ENCODE results near the gene CFAP99. TPM values are rescaled to one million over a fixed set of nuclear protein-coding genes. Genes with fewer than 3 reads are reported as not detected.
"Not testable (repeated sequence)": the region's sequence is repeated elsewhere in the genome, so short reads cannot be mapped to it uniquely, and the experiment has no call there.

Gene CFAP99
- total RNA-seq, 1 experiment from 2014 or later = not detected

- DNase-seq (ENCODE audit: low read depth) = no peak
Observed at GRCh38 chr4:2428496-2429213, 9.9 kb downstream of the CFAP99 start.

- DNase-seq (ENCODE audit: low read depth) = not testable (repeated sequence)
Observed at GRCh38 chr4:2429945-2430757, 11.4 kb downstream of the CFAP99 start.

- DNase-seq (ENCODE audit: low read depth) = no peak
Observed at GRCh38 chr4:2432004-2432403, 13.2 kb downstream of the CFAP99 start.

GRCh38 chr4:2432991-2433530, 14.3 kb downstream of the CFAP99 start:
- DNase-seq (ENCODE audit: low read depth) = peak; percentile 54

- DNase-seq (ENCODE audit: low read depth) = no peak
Observed at GRCh38 chr4:2433609-2434350, 15.0 kb downstream of the CFAP99 start.

GRCh38 chr4:2434420-2434819, 15.7 kb downstream of the CFAP99 start:
- no peak for DNase-seq (ENCODE audit: low read depth)

GRCh38 chr4:2436301-2436700, 17.5 kb downstream of the CFAP99 start:
- DNase-seq (ENCODE audit: low read depth) = no peak

GRCh38 chr4:2436761-2437474, 18.2 kb downstream of the CFAP99 start:
- no peak for DNase-seq (ENCODE audit: low read depth)

GRCh38 chr4:2437475-2438215, 18.9 kb downstream of the CFAP99 start:
- DNase-seq (ENCODE audit: low read depth) = no peak

GRCh38 chr4:2438822-2439718, 20.3 kb downstream of the CFAP99 start:
- DNase-seq (ENCODE audit: low read depth) = no peak

GRCh38 chr4:2441393-2442174, 22.8 kb downstream of the CFAP99 start:
- DNase-seq (ENCODE audit: low read depth) = peak; percentile 65

- DNase-seq (ENCODE audit: low read depth) = no peak
Observed at GRCh38 chr4:2442175-2442993, 23.6 kb downstream of the CFAP99 start.

- no peak for DNase-seq (ENCODE audit: low read depth)
Observed at GRCh38 chr4:2443061-2443730, 24.4 kb downstream of the CFAP99 start.

- no peak for DNase-seq (ENCODE audit: low read depth)
Observed at GRCh38 chr4:2443956-2444740, 25.4 kb downstream of the CFAP99 start.

- DNase-seq (ENCODE audit: low read depth) = no peak
Observed at GRCh38 chr4:2445130-2445529, 26.4 kb downstream of the CFAP99 start.

- no peak for DNase-seq (ENCODE audit: low read depth)
Observed at GRCh38 chr4:2445571-2445970, 26.8 kb downstream of the CFAP99 start.
